Measurements from ENCODE around the gene FAM161A.
"Not testable (repeated sequence)": the region's sequence is repeated elsewhere in the genome, so short reads cannot be mapped to it uniquely, and the experiment has no call there.

Gene FAM161A

GRCh38 chr2:61855318-61855613, 1.4 kb upstream of the FAM161A start:
- H3K4me3 ChIP-seq (ENCODE audit: low read length): peak overlapping the region; percentile 94
- TF ChIP-seq CTCF (conservative IDR thresholded peaks at IDR 0.05; ENCODE audit: low read length): no peak
- DNase-seq (ENCODE audit: low read depth): no peak

- no peak for TF ChIP-seq CTCF (conservative IDR thresholded peaks at IDR 0.05; ENCODE audit: low read length)
- DNase-seq (ENCODE audit: low read depth): peak; percentile 95
Observed at GRCh38 chr2:61854564-61855317, 881 bp upstream of the FAM161A start.

GRCh38 chr2:61853086-61853846, 594 bp downstream of the FAM161A start:
- TF ChIP-seq CTCF (conservative IDR thresholded peaks at IDR 0.05; ENCODE audit: low read length): no peak
- H3K4me3 ChIP-seq (ENCODE audit: low read length): peak overlapping the region; percentile 94
- no peak for DNase-seq (ENCODE audit: low read depth)

More at GRCh38 chr2:61854564-61855317, 881 bp upstream of the FAM161A start:
- H3K4me3 ChIP-seq (ENCODE audit: low read length): peak overlapping the region; percentile 94

GRCh38 chr2:61851270-61851669, 2.6 kb downstream of the FAM161A start:
- not testable (repeated sequence) for DNase-seq (ENCODE audit: low read depth); H3K4me3 ChIP-seq (ENCODE audit: low read length)

- no peak for TF ChIP-seq CTCF (conservative IDR thresholded peaks at IDR 0.05; ENCODE audit: low read length)
- H3K4me3 ChIP-seq (ENCODE audit: low read length): no peak overlapping the region
Observed at GRCh38 chr2:61845320-61845719, 8.5 kb downstream of the FAM161A start.

GRCh38 chr2:61841286-61841685, 12.6 kb downstream of the FAM161A start:
- H3K4me3 ChIP-seq (ENCODE audit: low read length): no peak overlapping the region
- peak; percentile 23 for DNase-seq (ENCODE audit: low read depth)
- TF ChIP-seq CTCF (conservative IDR thresholded peaks at IDR 0.05; ENCODE audit: low read length): no peak

More at GRCh38 chr2:61845320-61845719, 8.5 kb downstream of the FAM161A start:
- no peak for DNase-seq (ENCODE audit: low read depth)

GRCh38 chr2:61834893-61835292, 19.0 kb downstream of the FAM161A start:
- H3K4me3 ChIP-seq (ENCODE audit: low read length): no peak overlapping the region
- no peak for DNase-seq (ENCODE audit: low read depth)
- TF ChIP-seq CTCF (conservative IDR thresholded peaks at IDR 0.05; ENCODE audit: low read length): no peak

Data from AG10803 (cell line).